Measurements from ENCODE around the gene OMP. TPM values are rescaled to one million over a fixed set of nuclear protein-coding genes. Genes with fewer than 3 reads are reported as not detected.
A peak's percentile ranks its signal among the peaks of the same experiment; 100 is the strongest.

The OMP gene
- total and polyA plus RNA-seq, 2 donors (not counting 3 experiments of a cell fraction or from before 2014, with no cell fraction given): 0.80 TPM; not detected in 1

GRCh38 chr11:77107950-77108349 lies 5.3 kb downstream of the OMP start:
- Histone ChIP-seq H3K27me3 (ENCODE audit: control insufficient read depth in 2 of 2, insufficient read depth in 2 of 2, low read length in 2 of 2) (no peaks in the 10 kb centered on the region), H3K9ac (replicated peaks; ENCODE audit: extremely low read depth, insufficient read depth, low read length) (no peak overlapping the region), H3K9me3 (replicated peaks; ENCODE audit: control insufficient read depth, insufficient read depth, low read length) (no peaks in the 10 kb centered on the region), H2AFZ (ENCODE audit: low read depth, low read length) (no peak overlapping the region), H3K9me1 (replicated peaks; ENCODE audit: control insufficient read depth, extremely low read depth, insufficient read depth, low read length) (no peaks in the 10 kb centered on the region), H3K79me2 (ENCODE audit: control insufficient read depth, insufficient read depth, low read length) (no peaks in the 10 kb centered on the region), H3K27ac (ENCODE audit: insufficient read depth, low read depth, low read length) (no peak overlapping the region), H3K36me3 (ENCODE audit: control insufficient read depth in 2 of 2, extremely low read depth in 1 of 2, insufficient read depth in 2 of 2, low read length in 2 of 2) (no peaks in the 10 kb centered on the region), H3K4me1 (ENCODE audit: control insufficient read depth, extremely low read depth, insufficient read depth, low read length) (peaks cover 17% of the 10 kb centered on the region), H4K20me1 (replicated peaks; ENCODE audit: control insufficient read depth, extremely low read depth, insufficient read depth, low read length) (no peaks in the 10 kb centered on the region), H3K4me2 (ENCODE audit: insufficient read depth, low read length) (no peak overlapping the region), H3K4me3 (replicated peaks in 1 of 3; ENCODE audit: insufficient read depth in 1 of 3, low read depth in 1 of 3, low read length in 3 of 3) (no peak overlapping the region)
- BruUV-seq (replicated peaks): no TSS peak
- dilution Hi-C loops (cut with MboI; ENCODE audit: extremely low pct_ligation_motif_present, low sequenced_read_pairs): no loop called here
- intact Hi-C loops (cut with micrococcal nuclease): no loop called here
- FAIRE-seq: peak; percentile 8
- TF ChIP-seq JUN (IDR thresholded peaks at IDR 0.05; ENCODE audit: borderline replicate concordance, insufficient read depth, insufficient read length, low read depth): no peak
- TF ChIP-seq MYC (IDR thresholded peaks at IDR 0.05; ENCODE audit: low read depth, low read length): no peak
- no peak for TF ChIP-seq MAX (IDR thresholded peaks at IDR 0.05; ENCODE audit: insufficient read depth, insufficient read length)
- TF ChIP-seq GATA2 (IDR thresholded peaks at IDR 0.05; ENCODE audit: insufficient read depth, insufficient read length, low read depth, low read length): no peak
- TF ChIP-seq FOS (IDR thresholded peaks at IDR 0.05; ENCODE audit: borderline replicate concordance, insufficient read depth, low read length): no peak
- no peak for TF ChIP-seq POLR2AphosphoS5 (IDR thresholded peaks at IDR 0.05; ENCODE audit: insufficient read depth, low read depth, low read length)
- no peak for TF ChIP-seq CTCF (IDR thresholded peaks at IDR 0.05; ENCODE audit: extremely low read depth in 1 of 2, insufficient read depth in 1 of 2, low read depth in 1 of 2, low read length in 2 of 2)
- no peak for TF ChIP-seq EZH2 (IDR thresholded peaks at IDR 0.05; ENCODE audit: borderline replicate concordance, low read depth, low read length, severe bottlenecking)
- TF ChIP-seq POLR2A (IDR thresholded peaks at IDR 0.05; ENCODE audit: low read depth, low read length): no peak
- ChIA-PET POLR2A (no interaction called here), CTCF (interaction anchor here (0.7 to 9.1 kb wide), 9 partner anchors 14 to 440 kb away, joined by 3 to 89 read pairs (median 5); partner anchors contain the start of gene MYO7A)
- DNase-seq (ENCODE audit: low read depth, low spot score): peak; percentile 60

Measured in endothelial cell of umbilical vein (primary cell).